K562 (cell line): Measurements from ENCODE around the gene KCNG1. TPM values are rescaled to one million over a fixed set of nuclear protein-coding genes. Genes with fewer than 3 reads are reported as not detected.
A peak's percentile ranks its signal among the peaks of the same experiment; 100 is the strongest.

Experiments used
- ATF7 ChIP-seq: fragments of 450-650 bp; IDR thresholded peaks from 2 replicates; pipeline ENCODE4 v1.7.1; 2014; ENCODE audit warnings: mild to moderate bottlenecking, moderate library complexity
- CGGBP1 ChIP-seq: fragments of 250-450 bp; sonication (Bioruptor Pico); IDR thresholded peaks from 2 replicates; pipeline ENCODE4 v1.9.0; 2021; ENCODE audit warnings: mild to moderate bottlenecking
- ETV1 ChIP-seq: fragments of 450-650 bp; conservative IDR thresholded peaks from 2 replicates; pipeline ENCODE4 v1.6.1; 2016; ENCODE audit warnings: missing genetic modification characterization, control low read depth, low read depth, missing compliant biosample characterization
- HDAC8 ChIP-seq: fragments of 450-650 bp; IDR thresholded peaks from 2 replicates; pipeline ENCODE4 v1.6.1; 2016; ENCODE audit warnings: mild to moderate bottlenecking, missing genetic modification characterization, moderate library complexity, missing compliant biosample characterization
- IRF9 ChIP-seq: fragments of 450-650 bp; IDR thresholded peaks from 2 replicates; pipeline ENCODE4 v1.6.1; 2016; ENCODE audit warnings: missing biosample characterization, missing genetic modification characterization
- KDM4B ChIP-seq, 2 experiments: fragments of 450-650 bp in 1 of 2; sonication (generic) in 1 of 2; IDR thresholded peaks; 2 replicates each; pipeline ENCODE4 v1.6.1; 2016 to 2017; ENCODE audit warnings: borderline replicate concordance in 2 of 2, antibody characterized with exemption in 1 of 2, low read depth in 1 of 2, mild to moderate bottlenecking in 1 of 2
- LCOR ChIP-seq: sonication (generic); formaldehyde crosslinking; IDR thresholded peaks from 2 replicates; pipeline ENCODE4 v1.8.0; 2022; ENCODE audit warnings: mild to moderate bottlenecking, missing genetic modification reagents
- MCM7 ChIP-seq, 2 experiments: fragments of 450-650 bp; IDR thresholded peaks; 2 replicates each; pipeline ENCODE4 v1.6.1; 2016 to 2018
- MEF2D ChIP-seq: conservative IDR thresholded peaks from 2 replicates; pipeline ENCODE4 v1.6.1; 2016; ENCODE audit warnings: low read depth, missing genetic modification characterization, missing compliant biosample characterization
- PRMT5 ChIP-seq: sonication (generic); formaldehyde crosslinking; IDR thresholded peaks from 2 replicates; pipeline ENCODE4 v1.5.0; 2020; ENCODE audit warnings: missing genetic modification reagents
- SUPT5H ChIP-seq: fragments of 450-650 bp; IDR thresholded peaks from 2 replicates; pipeline ENCODE4 v1.6.1; 2016
- TFAP4 ChIP-seq: sonication (generic); formaldehyde crosslinking; IDR thresholded peaks from 2 replicates; pipeline ENCODE4 v1.8.0; 2022; ENCODE audit warnings: missing genetic modification reagents, mild to moderate bottlenecking, moderate library complexity, borderline replicate concordance
- YY1 ChIP-seq, 3 experiments: IDR thresholded peaks; 2 replicates each; pipeline ENCODE4 v1.6.1; 2011; ENCODE audit warnings: low read length in 2 of 3, mild to moderate bottlenecking in 2 of 3, moderate library complexity in 2 of 3, borderline replicate concordance in 1 of 3, control low read depth in 1 of 3, low read depth in 1 of 3; ENCODE audit not compliant: insufficient read depth in 3 of 3, insufficient replicate concordance in 2 of 3, control insufficient read depth in 1 of 3, insufficient read length in 1 of 3; ENCODE audit errors: extremely low read depth in 1 of 3
- ZBTB11 ChIP-seq, 3 experiments: fragments of 200-800 bp in 1 of 3; fragments of 250-450 bp in 1 of 3; fragments of 450-650 bp in 1 of 3; sonication (Bioruptor Pico) in 1 of 3; sonication (Bioruptor generic) in 1 of 3; formaldehyde crosslinking in 1 of 3; IDR thresholded peaks; 2 replicates each; pipeline versions ENCODE4 v1.6.1 to v1.8.0; 2016 to 2022; ENCODE audit warnings: mild to moderate bottlenecking in 2 of 3, missing genetic modification characterization in 2 of 3, missing compliant biosample characterization in 1 of 3, moderate library complexity in 1 of 3
- ZFX ChIP-seq: sonication (generic); formaldehyde crosslinking; IDR thresholded peaks from 2 replicates; pipeline ENCODE4 v1.8.0; 2022; ENCODE audit warnings: mild to moderate bottlenecking, missing genetic modification reagents, moderate library complexity
- ZHX1 ChIP-seq: fragments of 150-350 bp; conservative IDR thresholded peaks from 2 replicates; pipeline ENCODE4 v1.6.1; 2014; ENCODE audit warnings: low read length
- ZNF124 ChIP-seq: sonication (generic); formaldehyde crosslinking; IDR thresholded peaks from 2 replicates; pipeline ENCODE4 v1.8.1; 2022; ENCODE audit warnings: missing genetic modification reagents
- polyA plus RNA-seq, 8 experiments: library from polyadenylated mRNA; depleted of rRNA in 4 of 8; stranded (reverse) in 5 of 8; unstranded in 3 of 8; fragments of >200 nt; fragmentation: Nextera tagmentation in 2 of 8; fragmentation: Illumina TruSeq in 1 of 8; extraction: Ambion mirVana in 2 of 8; extraction: Trizol in 1 of 8; gene quantifications; 2 replicates each; pipeline versions ENCODE4 v1.2.1 to v1.2.3, GENCODE V29; 2011 to 2014; ENCODE audit warnings: inconsistent platforms in 1 of 8, missing spikeins in 1 of 8
- total RNA-seq, 7 experiments: library from RNA; depleted of rRNA in 6 of 7; stranded (reverse); fragments of >200 nt in 6 of 7; fragmentation: Illumina TruSeq in 2 of 7; extraction: Trizol in 2 of 7; gene quantifications; 2 replicates each; pipeline versions ENCODE4 v1.2.1 to v1.2.3, GENCODE V29; 2011 to 2021; ENCODE audit warnings: low replicate concordance in 1 of 7

The KCNG1 gene
- total and polyA plus RNA-seq, 9 of the 15 experiments (the other 6 are each of a cell fraction or from before 2014, with no cell fraction given), result 0.06 to 1.5 (median 0.22) TPM; not detected in 2

GRCh38 chr20:50957798-50958614 is 64.9 kb downstream of the KCNG1 start, which contains the start of gene DPM1 (continued):
- TF ChIP-seq ETV1 (tag) (peak; percentile 72), KDM4B (IDR thresholded peaks at IDR 0.05; ENCODE audit: borderline replicate concordance in 2 of 2, low read depth in 1 of 2) (peak in 1 of 2 experiments; percentile 88; a peak in 1 of 4 replicates), YY1 (IDR thresholded peaks at IDR 0.05; ENCODE audit: borderline replicate concordance in 1 of 3, control insufficient read depth in 1 of 3, extremely low read depth in 1 of 3, insufficient read depth in 3 of 3, insufficient read length in 1 of 3, insufficient replicate concordance in 2 of 3, low read depth in 1 of 3, low read length in 2 of 3) (peak; percentile 48 to 92 (median 86)), CGGBP1 (CRISPR knock-in tag) (no peak), MCM7 (IDR thresholded peaks at IDR 0.05) (no peak), ZNF124 (CRISPR knock-in tag) (no peak), HDAC8 (no peak), ATF7 (no peak), ZBTB11 (CRISPR knock-in tag; IDR thresholded peaks at IDR 0.05) (peak in 1 of 3 experiments; percentile 76; a peak in 1 of 6 replicates), MEF2D (no peak), SUPT5H (peak; percentile 97), ZHX1 (no peak), LCOR (CRISPR knock-in tag) (no peak), ZFX (CRISPR knock-in tag) (peak; percentile 54), PRMT5 (CRISPR knock-in tag) (no peak), TFAP4 (CRISPR knock-in tag) (peak; percentile 74), IRF9 (0 out of 2 replicates have a peak, but pooled peaks have one; percentile 12)
